ENCODE results near the gene SLC6A18.

Gene SLC6A18

GRCh38 chr5:1187234-1187949, 37.8 kb upstream of the SLC6A18 start:
- DNase-seq (ENCODE audit: low spot score): no peak

DNA sequence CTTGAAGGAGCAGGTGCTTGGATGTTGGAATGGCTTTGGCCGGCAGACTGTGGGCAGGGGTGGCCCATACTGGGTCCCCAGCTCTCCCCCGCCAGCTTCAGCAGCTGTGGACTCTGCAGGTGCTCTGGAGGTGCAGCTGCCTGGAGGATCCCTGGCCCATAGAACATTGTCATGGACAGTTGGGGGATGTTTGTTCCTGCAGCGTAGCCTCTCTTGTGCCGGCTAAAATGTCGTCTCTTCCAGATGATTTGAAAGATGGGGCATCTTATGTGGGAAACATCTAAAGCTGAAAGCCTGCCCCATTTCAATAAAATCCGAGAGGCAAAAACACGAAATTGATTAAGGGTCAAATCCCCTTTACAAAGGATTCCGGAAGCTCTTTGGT, 37.2 kb upstream of the SLC6A18 start:
- DNase-seq (ENCODE audit: low spot score): no peak

GRCh38 chr5:1188464-1188863, 36.7 kb upstream of the SLC6A18 start:
- DNase-seq (ENCODE audit: low spot score): no peak

DNA sequence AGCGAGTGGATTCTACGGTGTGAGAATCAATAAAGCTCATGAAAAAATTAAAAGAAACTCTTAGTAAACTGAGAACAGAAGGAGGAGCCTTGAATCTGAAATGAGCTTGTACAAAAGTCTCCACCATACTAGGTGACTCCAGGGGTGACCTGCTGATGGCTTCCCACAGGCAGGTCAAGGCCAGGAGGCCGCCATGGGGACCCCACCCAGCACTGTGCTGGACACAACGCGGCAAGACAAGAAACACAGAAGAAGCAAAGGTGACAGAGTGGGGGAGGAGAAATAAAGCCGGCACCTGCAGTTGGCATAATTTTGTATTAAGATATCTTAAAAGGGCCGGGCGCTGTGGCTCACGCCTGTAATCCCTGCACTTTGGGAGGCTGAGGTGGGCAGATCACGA, 35.9 kb upstream of the SLC6A18 start:
- DNase-seq (ENCODE audit: low spot score): no peak

DNA sequence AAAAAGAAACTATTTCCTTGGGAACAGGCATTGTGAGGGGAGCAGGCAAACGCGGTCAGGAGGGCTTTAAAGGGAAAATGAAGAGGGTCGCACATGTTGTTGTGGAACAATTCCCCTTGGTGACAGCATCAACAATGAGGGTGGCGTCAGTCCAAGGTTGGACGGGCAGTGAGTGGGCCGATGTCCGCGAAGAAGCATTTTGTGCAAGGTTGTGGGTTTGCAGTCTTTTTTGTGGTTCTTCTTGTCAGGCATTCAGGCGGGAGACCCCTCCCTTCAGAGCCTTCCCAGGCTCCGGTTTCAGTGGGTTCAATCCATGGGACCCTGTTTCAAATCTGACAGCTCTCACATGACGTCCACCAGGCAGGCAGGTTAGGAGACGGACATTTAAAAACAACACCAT, 34.9 kb upstream of the SLC6A18 start:
- no peak for DNase-seq (ENCODE audit: low spot score)

DNA sequence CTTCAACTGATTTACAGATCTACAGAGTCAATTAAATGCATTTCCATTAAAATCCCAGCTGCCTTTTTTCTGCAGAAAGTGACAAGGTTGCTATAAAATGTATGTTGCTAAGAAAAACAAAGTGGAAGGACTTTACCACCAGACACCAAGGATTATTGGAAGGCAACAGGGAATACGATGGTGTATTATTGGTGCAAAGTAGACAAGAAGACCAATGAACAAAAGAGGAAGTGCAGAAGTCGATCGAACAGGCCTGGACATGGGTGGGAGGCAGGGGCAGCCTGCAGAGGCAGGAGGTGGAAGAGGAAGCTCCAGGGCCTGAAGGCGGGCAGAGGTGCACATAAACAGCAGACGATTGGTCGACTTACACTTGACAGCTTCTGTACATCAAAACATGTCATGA, 34.3 kb upstream of the SLC6A18 start:
- no peak for DNase-seq (ENCODE audit: low spot score)

- DNase-seq (ENCODE audit: low spot score): no peak
Measured at GRCh38 chr5:1192971-1193590, 32.1 kb upstream of the SLC6A18 start.

GRCh38 chr5:1193591-1193985, 31.6 kb upstream of the SLC6A18 start:
- DNase-seq (ENCODE audit: low spot score): no peak

DNA sequence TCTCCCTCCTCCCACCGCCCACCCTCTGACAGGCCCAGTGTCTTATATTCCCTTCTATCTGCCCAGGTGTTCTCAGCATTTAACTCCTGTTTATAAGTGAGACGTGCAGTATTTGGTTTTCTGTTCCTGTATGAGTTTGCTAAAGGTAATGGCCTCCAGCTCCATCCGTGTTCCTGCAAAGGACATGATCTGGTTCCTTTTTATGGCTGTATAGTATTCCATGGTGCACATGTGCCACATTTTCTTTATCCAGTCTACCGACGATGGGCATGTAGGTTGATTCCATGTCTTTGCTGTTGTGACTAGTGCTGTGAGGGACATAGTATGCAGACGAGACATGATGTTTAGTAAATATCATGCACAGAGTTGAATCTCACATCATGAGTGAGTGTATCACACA, 30.8 kb upstream of the SLC6A18 start:
- no peak for DNase-seq (ENCODE audit: low spot score)

- no peak for DNase-seq (ENCODE audit: low spot score)
Measured at GRCh38 chr5:1195439-1195838, 29.7 kb upstream of the SLC6A18 start.

DNA sequence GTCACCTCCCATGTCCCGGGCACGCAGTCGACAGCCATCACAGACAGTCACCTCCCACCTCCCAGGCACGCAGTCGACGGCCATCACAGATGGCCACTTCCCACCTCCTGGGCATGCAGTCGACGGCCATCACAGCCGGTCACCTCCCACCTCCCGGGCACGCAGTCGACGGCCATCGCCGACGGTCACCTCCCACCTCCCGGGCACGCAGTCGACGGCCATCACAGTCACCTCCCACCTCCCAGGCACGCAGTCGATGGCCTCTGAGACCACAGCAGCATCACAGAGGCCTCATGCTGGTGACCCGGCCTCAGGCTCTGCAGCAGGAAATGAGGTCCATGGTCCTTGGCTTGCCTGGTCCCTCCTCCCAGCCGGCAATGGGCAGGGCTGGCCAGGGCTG, 29.3 kb upstream of the SLC6A18 start:
- no peak for DNase-seq (ENCODE audit: low spot score)

- DNase-seq (ENCODE audit: low spot score): no peak
Measured at GRCh38 chr5:1196562-1196961, 28.6 kb upstream of the SLC6A18 start.

DNA sequence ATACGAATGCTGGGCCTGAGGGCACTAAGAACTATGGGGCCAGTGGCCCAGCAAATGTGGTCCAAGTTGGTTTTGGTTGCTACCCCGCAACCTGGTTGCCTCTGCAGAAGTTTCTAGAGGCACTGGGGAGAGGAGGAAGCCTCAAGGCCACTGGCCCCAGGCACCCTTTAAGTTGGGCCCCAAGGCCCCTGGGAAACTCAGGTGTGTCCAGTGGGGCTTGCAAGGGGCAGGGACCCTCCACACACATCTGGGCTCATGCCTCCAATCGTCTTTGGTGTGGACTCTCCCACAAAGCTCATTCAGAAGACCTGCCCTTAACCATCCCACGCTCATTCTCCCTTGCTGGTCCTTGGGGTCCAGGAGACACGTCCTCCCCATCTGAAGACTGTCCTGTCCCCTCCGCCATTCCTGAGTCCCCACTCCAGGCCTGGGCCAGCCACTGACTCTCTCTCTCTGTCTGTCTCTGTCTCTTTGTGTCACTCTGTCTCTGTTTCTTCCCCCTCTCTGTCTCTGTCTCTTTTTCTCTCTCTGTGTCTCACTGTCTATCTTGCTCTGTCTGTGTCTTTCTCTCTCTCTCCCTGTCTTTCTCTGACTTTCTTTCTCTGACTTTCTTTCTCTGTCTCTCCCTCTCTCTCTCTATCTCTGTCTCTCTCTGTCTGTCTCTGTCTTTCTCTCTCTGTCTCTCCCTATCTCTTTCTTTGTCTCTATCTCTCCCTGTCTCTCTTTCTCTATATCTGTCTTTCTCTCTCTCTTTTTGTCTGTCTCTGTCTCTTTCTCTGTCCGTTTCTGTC, 27.1 kb upstream of the SLC6A18 start:
- no peak for DNase-seq (ENCODE audit: low spot score)

- DNase-seq (ENCODE audit: low spot score): no peak
Measured at GRCh38 chr5:1199340-1199648, 25.9 kb upstream of the SLC6A18 start.

- no peak for DNase-seq (ENCODE audit: low spot score)
Measured at GRCh38 chr5:1199649-1200494, 25.3 kb upstream of the SLC6A18 start.

DNA sequence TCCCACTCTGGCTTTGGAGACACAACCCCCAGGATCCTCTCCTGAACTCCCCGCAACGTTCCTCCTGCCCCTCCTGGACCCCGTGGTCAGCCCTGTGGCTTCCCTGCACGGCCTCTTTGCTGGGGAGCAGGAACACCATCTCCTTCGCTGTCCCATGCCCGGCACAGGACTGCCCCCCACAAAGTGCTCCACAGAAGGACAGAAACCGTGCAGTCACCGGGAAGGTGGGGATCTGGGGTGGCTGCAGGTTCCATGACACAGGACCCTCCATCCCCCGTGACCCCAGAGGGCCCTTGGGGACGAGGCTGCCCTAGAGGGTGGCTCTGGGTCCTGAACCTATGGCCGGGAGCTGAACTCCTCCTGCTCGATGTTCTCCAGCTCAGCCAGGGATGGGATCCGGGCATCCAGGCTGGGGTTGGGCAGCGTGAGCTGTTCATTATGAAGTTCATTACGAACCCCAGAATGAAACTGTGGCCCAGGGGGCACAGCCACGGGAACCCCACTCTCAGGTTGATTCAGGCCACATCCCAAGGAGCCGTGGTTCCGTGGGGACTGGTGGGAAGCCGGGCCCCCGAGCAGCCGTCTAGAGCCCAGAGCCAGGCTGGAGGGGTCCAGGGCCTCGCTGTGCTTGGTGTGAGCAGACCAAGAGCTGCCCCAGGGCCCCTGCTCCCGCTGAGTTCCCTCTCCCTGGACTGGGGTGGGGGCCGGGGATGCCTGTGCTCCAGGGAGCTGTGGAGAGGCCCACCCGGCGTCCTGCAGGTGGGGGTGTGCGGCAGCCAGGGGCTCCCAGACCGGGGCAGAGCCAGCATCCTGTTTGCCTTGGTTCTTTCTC, 24.5 kb upstream of the SLC6A18 start:
- DNase-seq (ENCODE audit: low spot score): no peak

GRCh38 chr5:1201327-1202025, 23.7 kb upstream of the SLC6A18 start, which contains the start of gene SLC6A19:
Gene SLC6A19 (plus strand): TSS chr5:1201595. CDS start chr5:1201651, 56 bp downstream.
- DNase-seq (ENCODE audit: low spot score): no peak

- DNase-seq (ENCODE audit: low spot score): no peak
Measured at GRCh38 chr5:1202026-1202797, 23.0 kb upstream of the SLC6A18 start.

GRCh38 chr5:1202798-1203185, 22.4 kb upstream of the SLC6A18 start:
- DNase-seq (ENCODE audit: low spot score): no peak
